IgD-negative memory B cell (primary cell): Measurements from ENCODE around the gene PTH2R. TPM values are rescaled to one million over a fixed set of nuclear protein-coding genes. Genes with fewer than 3 reads are reported as not detected.
"Not testable (repeated sequence)": the region's sequence is repeated elsewhere in the genome, so short reads cannot be mapped to it uniquely, and the experiment has no call there.

ENCODE experiments used
- H3K27ac Mint-ChIP-seq, 3 donors: one replicate each; pipeline ENCODE4 v1.8.0; 2020 to 2022; ENCODE audit warnings: mild to moderate bottlenecking in 3 of 3, mixed read lengths in 3 of 3, moderate library complexity in 1 of 3
- H3K27me3 Mint-ChIP-seq: one replicate; pipeline ENCODE4 v1.8.0; 2021; ENCODE audit warnings: mixed read lengths
- H3K36me3 Mint-ChIP-seq: one replicate; pipeline ENCODE4 v1.8.0; 2020; ENCODE audit warnings: mild to moderate bottlenecking, mixed read lengths
- H3K4me1 Mint-ChIP-seq, 3 donors: one replicate each; pipeline ENCODE4 v1.8.0; 2020 to 2022; ENCODE audit warnings: mixed read lengths in 3 of 3, mild to moderate bottlenecking in 1 of 3
- H3K4me3 Mint-ChIP-seq, 4 donors: one replicate each; pipeline ENCODE4 v1.8.0; 2020 to 2022; ENCODE audit warnings: mild to moderate bottlenecking in 4 of 4, mixed read lengths in 4 of 4, moderate library complexity in 3 of 4
- H3K9me3 Mint-ChIP-seq, 3 donors: one replicate each; pipeline ENCODE4 v1.8.0; 2020 to 2021; ENCODE audit warnings: mixed read lengths in 3 of 3, mild to moderate bottlenecking in 1 of 3
- polyA plus RNA-seq: library from polyadenylated mRNA; unstranded; fragments of 300-500 nt; fragmentation: Illumina TruSeq; gene quantifications from one replicate; pipeline ENCODE4 v1.2.3, GENCODE V29; 2021

Gene PTH2R
- polyA plus RNA-seq, 1 donor from 2014 or later, result 0.23 TPM

- no peaks in the 10 kb centered on the region for H3K36me3 Mint-ChIP-seq
- H3K27ac Mint-ChIP-seq, result no peak overlapping the region
- peaks cover 3 to 4% (median 4%) of the 10 kb centered on the region in 3 donors for H3K4me1 Mint-ChIP-seq
- H3K4me3 Mint-ChIP-seq, result no peak overlapping the region
- H3K27me3 Mint-ChIP-seq, result peaks cover 7% of the 10 kb centered on the region
- no peaks in the 10 kb centered on the region for H3K9me3 Mint-ChIP-seq
These were observed 31.0 kb upstream of the PTH2R start for GRCh38 chr2:208375491-208376068.

DNA sequence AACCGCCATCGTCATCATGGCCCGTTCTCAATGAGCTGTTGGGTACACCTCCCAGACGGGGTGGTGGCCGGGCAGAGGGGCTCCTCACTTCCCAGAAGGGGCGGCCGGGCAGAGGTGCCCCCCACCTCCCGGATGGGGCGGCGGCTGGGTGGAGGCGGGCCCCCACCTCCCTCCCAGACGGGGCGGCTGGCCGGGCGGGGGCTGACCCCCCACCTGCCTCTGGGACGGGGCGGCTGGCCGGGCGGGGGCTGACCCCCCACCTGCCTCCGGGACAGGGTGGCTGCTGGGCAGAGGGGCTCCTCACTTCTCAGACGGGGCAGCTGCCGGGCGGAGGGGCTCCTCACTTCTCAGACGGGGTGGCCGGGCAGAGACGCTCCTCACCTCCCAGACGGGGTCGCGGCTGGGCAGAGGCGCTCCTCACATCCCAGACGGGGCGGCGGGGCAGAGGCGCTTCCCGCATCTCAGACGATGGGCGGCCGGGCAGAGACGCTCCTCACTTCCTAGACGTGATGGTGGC is 29.2 kb upstream of the PTH2R start:
- peaks cover 10% of the 10 kb centered on the region for H3K27me3 Mint-ChIP-seq
- not testable (repeated sequence) for H3K4me1 Mint-ChIP-seq, H3K4me3 Mint-ChIP-seq, H3K9me3 Mint-ChIP-seq, H3K27ac Mint-ChIP-seq, H3K36me3 Mint-ChIP-seq

DNA sequence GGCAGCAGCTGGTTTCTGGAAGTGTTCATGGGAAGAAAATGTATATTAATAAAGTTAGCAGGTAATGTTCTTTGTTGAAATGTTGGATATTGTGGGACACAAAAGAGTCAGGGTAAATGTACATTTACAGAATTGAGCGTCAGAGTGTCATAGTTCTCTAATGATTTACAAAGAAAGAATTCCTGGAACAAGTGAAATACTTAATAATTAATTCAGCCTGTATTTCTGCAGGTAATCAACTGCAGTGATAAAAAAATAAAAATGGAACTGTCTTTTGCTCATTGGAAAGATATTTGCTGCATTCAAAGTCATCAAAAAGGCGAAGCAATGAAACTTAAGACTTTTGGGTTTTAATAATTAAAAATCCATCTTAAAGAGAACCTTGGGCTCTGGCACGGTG is 27.4 kb upstream of the PTH2R start:
- no peaks in the 10 kb centered on the region for H3K4me1 Mint-ChIP-seq
- H3K27me3 Mint-ChIP-seq, result peaks cover 18% of the 10 kb centered on the region
- no peaks in the 10 kb centered on the region for H3K9me3 Mint-ChIP-seq
- no peak overlapping the region for H3K27ac Mint-ChIP-seq
- H3K4me3 Mint-ChIP-seq, result no peak overlapping the region
- H3K36me3 Mint-ChIP-seq, result no peaks in the 10 kb centered on the region

GRCh38 chr2:208384637-208385036 is 22.0 kb upstream of the PTH2R start:
- H3K36me3 Mint-ChIP-seq, result no peaks in the 10 kb centered on the region
- H3K4me1 Mint-ChIP-seq, result no peaks in the 10 kb centered on the region
- no peak overlapping the region for H3K4me3 Mint-ChIP-seq
- H3K9me3 Mint-ChIP-seq, result peaks cover 0 to 2% (median 0%) of the 10 kb centered on the region in 3 donors
- peaks cover 21% of the 10 kb centered on the region for H3K27me3 Mint-ChIP-seq
- no peak overlapping the region for H3K27ac Mint-ChIP-seq

GRCh38 chr2:208386541-208386940 is 20.1 kb upstream of the PTH2R start:
- Mint-ChIP-seq H3K36me3 (no peaks in the 10 kb centered on the region), H3K27me3 (peaks cover 19% of the 10 kb centered on the region), H3K27ac (no peak overlapping the region), H3K9me3 (peaks cover 0 to 2% (median 0%) of the 10 kb centered on the region in 3 donors), H3K4me3 (no peak overlapping the region), H3K4me1 (no peaks in the 10 kb centered on the region)

DNA sequence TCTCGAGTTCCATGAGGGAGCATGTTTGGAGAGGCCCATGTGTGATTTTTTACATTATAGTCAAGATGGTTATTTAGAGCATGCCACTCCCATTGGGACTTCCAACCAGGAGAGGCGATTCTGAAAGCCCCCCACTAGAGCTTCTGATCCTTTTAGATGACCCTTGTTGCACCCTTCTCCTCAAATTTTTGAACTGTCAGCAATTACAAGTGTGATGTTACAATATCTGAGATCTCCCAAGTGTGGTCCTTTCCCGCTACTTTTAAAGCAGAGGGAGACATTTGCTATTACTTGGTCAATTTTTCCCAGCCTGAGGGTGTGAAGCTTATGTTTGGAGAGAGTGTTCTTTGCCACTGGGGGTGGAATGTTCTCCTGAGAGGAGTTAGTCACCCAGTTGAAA is 16.7 kb upstream of the PTH2R start:
- H3K27ac Mint-ChIP-seq, result no peak overlapping the region
- H3K27me3 Mint-ChIP-seq, result peaks cover 8% of the 10 kb centered on the region
- H3K4me3 Mint-ChIP-seq, result no peak overlapping the region
- H3K9me3 Mint-ChIP-seq, result peaks cover 2 to 12% (median 5%) of the 10 kb centered on the region in 3 donors
- no peaks in the 10 kb centered on the region for H3K4me1 Mint-ChIP-seq
- peaks cover 2% of the 10 kb centered on the region for H3K36me3 Mint-ChIP-seq

GRCh38 chr2:208392300-208392699 is 14.3 kb upstream of the PTH2R start:
- H3K4me3 Mint-ChIP-seq, result no peak overlapping the region
- H3K9me3 Mint-ChIP-seq, result peaks cover 5 to 19% (median 13%) of the 10 kb centered on the region in 3 donors

GRCh38 chr2:208396796-208397195 is 9.8 kb upstream of the PTH2R start:
- H3K27me3 Mint-ChIP-seq, result not testable (repeated sequence)

More at GRCh38 chr2:208392300-208392699, 14.3 kb upstream of the PTH2R start:
- H3K36me3 Mint-ChIP-seq, result peaks cover 2% of the 10 kb centered on the region
- H3K27ac Mint-ChIP-seq, result no peak overlapping the region
- H3K27me3 Mint-ChIP-seq, result peaks cover 2% of the 10 kb centered on the region
- no peaks in the 10 kb centered on the region for H3K4me1 Mint-ChIP-seq

GRCh38 chr2:208399201-208399600 is 7.4 kb upstream of the PTH2R start:
- no peak overlapping the region for H3K4me3 Mint-ChIP-seq
- H3K27me3 Mint-ChIP-seq, result peaks cover 5% of the 10 kb centered on the region
- no peaks in the 10 kb centered on the region for H3K36me3 Mint-ChIP-seq
- H3K9me3 Mint-ChIP-seq, result peaks cover 1 to 10% (median 8%) of the 10 kb centered on the region in 3 donors
- no peaks in the 10 kb centered on the region for H3K4me1 Mint-ChIP-seq
- H3K27ac Mint-ChIP-seq, result no peak overlapping the region

More at GRCh38 chr2:208396796-208397195, 9.8 kb upstream of the PTH2R start:
- H3K9me3 Mint-ChIP-seq, result peaks cover 3 to 20% (median 11%) of the 10 kb centered on the region in 3 donors
- not testable (repeated sequence) for H3K27ac Mint-ChIP-seq, H3K36me3 Mint-ChIP-seq, H3K4me1 Mint-ChIP-seq, H3K4me3 Mint-ChIP-seq

GRCh38 chr2:208407667-208408066 is 1.1 kb downstream of the PTH2R start:
- Mint-ChIP-seq H3K27me3 (peaks cover 42% of the 10 kb centered on the region), H3K4me3 (peak overlapping the region in 1 of 4 donors; percentile 35), H3K36me3 (no peaks in the 10 kb centered on the region), H3K27ac (no peak overlapping the region), H3K9me3 (peaks cover 0 to 2% (median 0%) of the 10 kb centered on the region in 3 donors), H3K4me1 (peaks cover 0 to 7% (median 0%) of the 10 kb centered on the region in 3 donors)

DNA sequence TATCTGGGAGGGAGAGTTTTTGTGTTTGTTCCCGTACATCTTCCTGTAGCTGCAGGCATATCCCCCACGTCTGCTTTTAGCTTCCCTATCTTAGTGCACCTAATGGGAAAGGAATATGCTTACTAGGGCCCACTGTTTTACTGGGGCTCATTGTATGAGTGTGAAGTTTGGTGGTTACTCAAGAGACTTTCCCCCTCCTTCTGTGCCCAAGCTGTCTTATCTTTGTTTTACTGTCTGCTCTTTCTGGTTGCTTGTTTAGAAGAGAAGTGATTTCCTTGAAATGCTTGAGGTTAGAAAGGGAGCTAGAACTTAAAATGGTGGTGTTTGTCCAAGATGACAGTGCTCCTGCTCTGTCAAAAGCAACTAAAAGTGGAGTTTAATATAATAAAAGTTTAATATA is 7.3 kb downstream of the PTH2R start:
- Mint-ChIP-seq H3K9me3 (peaks cover 0 to 2% (median 0%) of the 10 kb centered on the region in 3 donors), H3K4me3 (no peak overlapping the region)

DNA sequence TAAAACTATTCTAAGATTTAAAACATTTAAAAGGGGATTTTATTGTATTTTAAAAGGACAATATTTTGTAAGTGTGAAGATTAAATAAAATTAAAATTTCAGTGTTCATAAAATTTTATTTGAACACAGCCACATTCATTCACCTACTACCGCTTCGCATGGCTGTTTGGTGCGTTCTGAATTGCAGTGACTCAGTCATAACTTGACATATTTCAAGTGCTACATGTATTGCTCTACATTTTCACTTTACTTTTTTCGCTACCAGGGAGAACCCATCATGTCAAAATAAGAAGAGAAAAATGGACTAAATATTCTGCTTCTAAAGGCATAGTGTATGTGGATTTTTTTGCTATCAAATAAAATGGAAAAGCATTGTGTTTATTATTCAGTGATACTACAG is 8.7 kb downstream of the PTH2R start:
- peaks cover 9% of the 10 kb centered on the region for H3K27me3 Mint-ChIP-seq
- no peak overlapping the region for H3K27ac Mint-ChIP-seq
- H3K4me3 Mint-ChIP-seq, result no peak overlapping the region

More for the DNA sequence above, 7.3 kb downstream of the PTH2R start:
- Mint-ChIP-seq H3K27me3 (peaks cover 13% of the 10 kb centered on the region), H3K4me1 (no peaks in the 10 kb centered on the region), H3K36me3 (no peaks in the 10 kb centered on the region), H3K27ac (no peak overlapping the region)

DNA sequence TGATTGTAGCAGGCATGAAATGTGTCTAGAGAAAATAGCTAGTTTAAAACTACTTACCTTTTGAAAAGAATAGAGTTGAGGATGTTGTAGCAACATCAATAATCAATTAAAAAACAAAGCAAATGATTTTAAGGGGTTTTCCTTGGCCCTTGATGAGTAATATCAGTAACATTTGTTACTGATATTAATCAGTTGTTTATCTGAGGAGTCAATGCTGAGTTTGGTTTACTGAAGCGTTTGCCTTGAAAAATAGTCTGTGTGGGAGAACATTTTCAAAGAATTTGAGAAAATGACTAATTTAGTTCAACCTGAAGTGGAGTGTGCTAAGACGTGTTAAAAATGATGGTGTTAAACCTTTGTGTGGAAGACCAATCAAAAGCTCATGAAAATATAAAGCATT is 9.3 kb downstream of the PTH2R start:
- peaks cover 7% of the 10 kb centered on the region for H3K27me3 Mint-ChIP-seq
- H3K4me3 Mint-ChIP-seq, result no peak overlapping the region
- H3K9me3 Mint-ChIP-seq, result peaks cover 0 to 5% (median 0%) of the 10 kb centered on the region in 3 donors
- no peaks in the 10 kb centered on the region for H3K36me3 Mint-ChIP-seq
- no peaks in the 10 kb centered on the region for H3K4me1 Mint-ChIP-seq
- no peak overlapping the region for H3K27ac Mint-ChIP-seq

More for the DNA sequence above, 8.7 kb downstream of the PTH2R start:
- Mint-ChIP-seq H3K4me1 (no peaks in the 10 kb centered on the region), H3K9me3 (peaks cover 0 to 7% (median 0%) of the 10 kb centered on the region in 3 donors), H3K36me3 (no peaks in the 10 kb centered on the region)

DNA sequence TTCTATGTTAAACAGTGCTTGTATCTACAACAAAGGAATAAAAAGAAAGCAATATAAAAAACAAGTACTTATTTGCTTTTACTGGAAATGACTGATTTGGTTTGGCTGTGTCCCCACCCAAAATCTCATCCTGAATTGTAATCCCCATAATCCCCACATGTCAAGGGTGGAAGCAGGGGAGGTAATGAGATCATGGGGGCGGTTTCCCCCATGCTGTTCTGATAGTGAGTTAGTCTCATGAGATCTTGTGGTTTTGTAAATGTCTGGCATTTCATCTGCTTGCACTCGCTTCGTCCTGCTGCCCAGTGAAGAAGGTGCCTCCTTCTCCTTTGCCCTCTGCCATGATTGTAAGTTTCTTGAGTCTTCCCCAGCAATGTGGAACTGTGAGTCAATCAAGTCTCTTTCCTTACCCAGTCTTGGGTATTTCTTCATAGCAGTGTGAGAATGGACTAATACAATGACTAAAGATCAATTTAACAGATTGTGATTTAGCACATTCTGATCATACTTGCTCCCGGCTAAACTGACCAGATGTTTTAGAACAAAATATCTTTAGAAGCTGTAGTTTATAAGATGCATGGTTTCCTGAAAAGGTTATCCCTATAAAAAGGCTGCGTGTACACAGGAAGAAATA is 19.9 kb downstream of the PTH2R start:
- Mint-ChIP-seq H3K36me3 (no peaks in the 10 kb centered on the region), H3K27me3 (peaks cover 5% of the 10 kb centered on the region), H3K27ac (no peak overlapping the region), H3K9me3 (peaks cover 0 to 11% (median 8%) of the 10 kb centered on the region in 3 donors), H3K4me3 (no peak overlapping the region), H3K4me1 (no peaks in the 10 kb centered on the region)

- peaks cover 3% of the 10 kb centered on the region for H3K27me3 Mint-ChIP-seq
- H3K9me3 Mint-ChIP-seq, result peaks cover 0 to 2% (median 0%) of the 10 kb centered on the region in 3 donors
- H3K4me3 Mint-ChIP-seq, result no peak overlapping the region
- no peaks in the 10 kb centered on the region for H3K4me1 Mint-ChIP-seq
- no peak overlapping the region for H3K27ac Mint-ChIP-seq
- H3K36me3 Mint-ChIP-seq, result no peaks in the 10 kb centered on the region
These were observed 31.2 kb downstream of the PTH2R start for GRCh38 chr2:208437755-208438154.

- Mint-ChIP-seq H3K9me3 (no peaks in the 10 kb centered on the region), H3K4me3 (no peak overlapping the region), H3K27ac (no peak overlapping the region), H3K4me1 (no peaks in the 10 kb centered on the region), H3K27me3 (peaks cover 1% of the 10 kb centered on the region), H3K36me3 (no peaks in the 10 kb centered on the region)
These were observed 34.1 kb downstream of the PTH2R start for GRCh38 chr2:208440716-208441115.
